ENCODE measurements around the gene TTLL7. TPM values are rescaled to one million over a fixed set of nuclear protein-coding genes. Genes with fewer than 3 reads are reported as not detected.
"Not testable (repeated sequence)": the region's sequence is repeated elsewhere in the genome, so short reads cannot be mapped to it uniquely, and the experiment has no call there.

The TTLL7 gene
- total and polyA plus RNA-seq, 12 donors: 0.06 to 7.6 (median 2.6) TPM

- intact Hi-C loops (cut with DNase I): no loop called here
- WGBS, 4 donors: 75 to 83% (median 76%) methylated on average over 2 of the region's 2 CpGs
- no peak for DNase-seq
- Histone ChIP-seq H3K36me3 (replicated peaks in 1 of 2) (no peaks in the 10 kb centered on the region), H3K27ac (no peak overlapping the region), H3K27me3 (no peaks in the 10 kb centered on the region), H3K4me3 (no peak overlapping the region), H3K9me3 (replicated peaks in 1 of 3) (no peaks in the 10 kb centered on the region), H3K4me1 (replicated peaks in 1 of 2) (no peaks in the 10 kb centered on the region)
- no peak for TF ChIP-seq POLR2A (IDR thresholded peaks at IDR 0.05)
- TF ChIP-seq CTCF (IDR thresholded peaks at IDR 0.05): no peak
These were observed 8.2 kb downstream of the TTLL7 start for GRCh38 chr1:83990734-83991133.

- H3K27me3 ChIP-seq: no peaks in the 10 kb centered on the region
- H3K4me1 ChIP-seq (replicated peaks in 1 of 2): no peaks in the 10 kb centered on the region
- no peak overlapping the region for H3K27ac ChIP-seq
- no peaks in the 10 kb centered on the region for H3K36me3 ChIP-seq (replicated peaks in 1 of 2)
- intact Hi-C loops (cut with DNase I): no loop called here
- no peaks in the 10 kb centered on the region for H3K9me3 ChIP-seq (replicated peaks in 1 of 3)
- WGBS, 4 donors: 80 to 97% (median 91%) methylated on average over 3 of the region's 3 CpGs
- no peak for TF ChIP-seq POLR2A (IDR thresholded peaks at IDR 0.05)
- no peak for TF ChIP-seq CTCF (IDR thresholded peaks at IDR 0.05)
- H3K4me3 ChIP-seq: no peak overlapping the region
- no peak for DNase-seq
These were observed 13.9 kb downstream of the TTLL7 start for GRCh38 chr1:83985048-83985447.

- H3K4me1 ChIP-seq (replicated peaks in 1 of 2); H3K4me3 ChIP-seq; H3K36me3 ChIP-seq (replicated peaks in 1 of 2); intact Hi-C loops (cut with DNase I); H3K27ac ChIP-seq; H3K27me3 ChIP-seq; DNase-seq; H3K9me3 ChIP-seq (replicated peaks in 1 of 3): not testable (repeated sequence)
- WGBS, 4 donors: 87 to 93% (median 89%) methylated on average over 1 of the region's 1 CpG
These were observed 15.0 kb downstream of the TTLL7 start for GRCh38 chr1:83983918-83984317.

- no peak for TF ChIP-seq CTCF (IDR thresholded peaks at IDR 0.05)
- no peak for TF ChIP-seq POLR2A (IDR thresholded peaks at IDR 0.05)
- H3K27me3 ChIP-seq: no peaks in the 10 kb centered on the region
- 73 to 95% (median 89%) methylated on average over 1 of the region's 1 CpG for WGBS, 4 donors
These were observed 20.9 kb downstream of the TTLL7 start for GRCh38 chr1:83978056-83978455.

GRCh38 chr1:83976920-83977319, 22.0 kb downstream of the TTLL7 start:
- H3K9me3 ChIP-seq (replicated peaks in 1 of 3): no peaks in the 10 kb centered on the region
- no peak overlapping the region for H3K27ac ChIP-seq
- WGBS, 4 donors: 82 to 88% (median 87%) methylated on average over 4 of the region's 4 CpGs
- no peak for TF ChIP-seq POLR2A (IDR thresholded peaks at IDR 0.05)
- H3K36me3 ChIP-seq (replicated peaks in 1 of 2): no peaks in the 10 kb centered on the region
- DNase-seq: no peak
- H3K27me3 ChIP-seq: no peaks in the 10 kb centered on the region
- no peaks in the 10 kb centered on the region for H3K4me1 ChIP-seq (replicated peaks in 1 of 2)
- no peak overlapping the region for H3K4me3 ChIP-seq
- intact Hi-C loops (cut with DNase I): no loop called here

More at GRCh38 chr1:83978056-83978455, 20.9 kb downstream of the TTLL7 start:
- H3K4me1 ChIP-seq (replicated peaks in 1 of 2): no peaks in the 10 kb centered on the region
- no peak for DNase-seq
- H3K9me3 ChIP-seq (replicated peaks in 1 of 3): no peaks in the 10 kb centered on the region
- H3K27ac ChIP-seq: no peak overlapping the region
- H3K4me3 ChIP-seq: no peak overlapping the region
- intact Hi-C loops (cut with DNase I): no loop called here
- H3K36me3 ChIP-seq (replicated peaks in 1 of 2): no peaks in the 10 kb centered on the region
